Esophagus muscularis mucosa (tissue), 2 donors: ENCODE measurements around the gene FGD2.

Experiments
- POLR2A ChIP-seq: fragments of 450-650 bp; IDR thresholded peaks from one replicate; pipeline ENCODE4 v1.6.1; 2017; ENCODE audit warnings: antibody characterized with exemption, moderate library complexity, mild to moderate bottlenecking, low read depth
- POLR2AphosphoS5 ChIP-seq, 2 donors: sonication (generic); formaldehyde crosslinking; IDR thresholded peaks; one replicate each; pipeline ENCODE4 v1.6.1; 2017; ENCODE audit warnings: antibody characterized with exemption in 2 of 2

DNA sequence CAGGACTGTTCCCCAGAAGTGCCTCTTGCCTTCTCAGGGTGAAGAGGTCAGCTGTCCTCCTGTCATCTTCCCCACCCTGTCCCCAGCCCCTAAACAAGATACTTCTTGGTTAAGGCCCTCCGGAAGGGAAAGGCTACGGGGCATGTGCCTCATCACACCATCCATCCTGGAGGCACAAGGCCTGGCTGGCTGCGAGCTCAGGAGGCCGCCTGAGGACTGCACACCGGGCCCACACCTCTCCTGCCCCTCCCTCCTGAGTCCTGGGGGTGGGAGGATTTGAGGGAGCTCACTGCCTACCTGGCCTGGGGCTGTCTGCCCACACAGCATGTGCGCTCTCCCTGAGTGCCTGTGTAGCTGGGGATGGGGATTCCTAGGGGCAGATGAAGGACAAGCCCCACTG is 41.1 kb upstream of the FGD2 start:
- TF ChIP-seq POLR2A, result no peak
- no peak for TF ChIP-seq POLR2AphosphoS5 (IDR thresholded peaks at IDR 0.05)
